Stimulated activated CD4-positive, alpha-beta T cell treated with anti-CD3 and anti-CD28 coated beads, Interleukin-12 subunit alpha, Interleukin-12 subunit beta, amount 100 ng/mL, for 24 hours (primary cell): Measurements from ENCODE around the gene ANKIB1.

Source experiments
- DNase-seq, 2 experiments: peaks; one replicate each; pipeline ENCODE4 v3.0.0-alpha.2; 2020; ENCODE audit warnings: low read depth in 2 of 2

Gene ANKIB1

DNA sequence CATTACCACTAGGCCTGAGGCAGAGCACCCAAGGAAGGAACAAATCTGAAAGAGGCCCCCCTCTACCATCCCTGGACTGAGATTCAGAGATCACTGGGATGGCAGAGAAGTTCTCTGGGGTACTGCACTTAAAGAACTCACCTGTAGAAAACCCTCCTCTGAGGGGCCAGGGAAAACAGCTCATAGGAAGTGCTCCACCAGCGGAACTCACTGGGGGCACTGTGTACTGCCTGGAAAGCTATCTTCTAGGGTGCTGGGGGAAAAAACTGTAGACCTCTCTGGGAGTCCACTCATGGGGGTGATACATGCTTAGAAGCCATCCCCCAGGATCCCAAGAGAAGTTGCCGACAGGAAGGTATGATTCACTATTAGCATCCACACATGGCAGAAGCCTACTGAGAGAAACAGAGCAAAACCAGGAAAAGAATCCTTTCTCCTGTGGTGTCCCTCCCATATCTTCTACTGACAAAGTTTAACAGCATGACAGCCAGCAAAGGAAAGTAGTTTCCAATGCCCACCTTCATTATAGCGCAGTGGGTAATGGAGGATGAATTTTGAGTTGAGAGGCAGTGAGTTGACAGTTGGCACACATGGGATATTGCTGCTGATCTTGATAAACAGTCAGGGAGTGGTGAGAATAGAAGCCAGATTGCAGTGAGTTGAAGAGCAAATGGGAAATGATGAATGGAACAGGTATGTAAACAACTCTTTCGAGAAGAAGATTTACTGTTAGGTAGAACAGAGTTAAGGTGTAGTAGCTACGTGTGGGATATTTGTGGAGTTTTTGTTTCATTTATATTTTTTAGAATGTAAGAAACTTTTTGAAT, 20.9 kb downstream of the ANKIB1 start:
- no peak for DNase-seq

DNA sequence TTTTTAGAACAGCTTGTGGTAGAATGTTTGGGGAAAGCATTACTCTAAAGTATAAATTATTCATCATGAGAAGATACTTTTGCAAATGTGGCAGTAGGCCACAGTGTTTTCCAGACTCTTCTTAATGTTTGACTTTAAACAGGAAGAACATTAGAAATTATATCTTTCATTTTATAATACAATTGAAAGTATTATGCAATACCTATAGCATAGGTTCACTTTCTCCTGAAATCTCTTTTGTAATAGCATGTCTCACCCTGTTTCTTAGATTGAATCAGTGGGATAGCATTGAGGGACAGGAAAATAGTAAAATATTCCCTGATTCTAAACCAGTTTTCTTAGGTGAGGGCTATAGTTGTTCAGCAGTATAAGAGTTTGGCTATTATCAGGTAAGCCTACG, 23.1 kb downstream of the ANKIB1 start:
- no peak for DNase-seq

DNA sequence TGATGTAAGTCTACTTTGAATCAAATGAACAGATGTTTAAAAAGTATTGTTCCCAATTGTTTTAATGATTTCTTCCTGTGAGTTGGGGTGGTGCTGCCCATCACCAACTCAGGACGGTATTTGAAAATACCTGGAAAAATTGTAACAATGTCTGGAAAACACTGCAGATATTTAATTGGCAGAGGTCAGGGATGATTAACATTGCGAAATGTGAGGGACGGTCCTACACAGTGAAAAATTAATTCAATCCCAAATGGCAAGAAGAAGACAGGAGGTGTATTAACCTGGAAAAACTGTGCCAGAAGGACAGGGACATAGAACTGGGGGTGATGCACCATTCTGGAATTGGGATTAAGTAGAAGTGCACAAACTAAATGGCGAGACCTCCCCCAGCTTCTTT, 29.6 kb downstream of the ANKIB1 start:
- DNase-seq: no peak

DNA sequence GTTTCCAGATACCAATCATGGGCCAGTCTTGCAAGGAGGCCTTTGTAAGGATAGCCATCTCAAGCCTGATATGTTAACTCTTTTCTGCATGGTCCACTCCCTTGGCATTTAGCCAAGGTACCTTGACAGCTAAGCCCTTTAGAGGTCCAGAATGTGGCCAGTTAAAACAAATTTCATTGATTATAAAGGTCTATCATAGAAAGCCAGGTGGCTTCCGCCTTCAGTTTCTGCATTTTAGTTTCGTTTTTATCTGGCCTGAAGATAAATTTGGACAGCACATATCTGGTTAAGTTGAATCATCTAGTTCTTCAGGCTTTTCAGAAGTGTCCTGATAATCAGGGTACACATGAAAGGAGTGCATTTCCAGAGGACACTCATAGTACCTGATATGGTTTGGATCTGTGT, 30.7 kb downstream of the ANKIB1 start:
- DNase-seq: no peak

DNA sequence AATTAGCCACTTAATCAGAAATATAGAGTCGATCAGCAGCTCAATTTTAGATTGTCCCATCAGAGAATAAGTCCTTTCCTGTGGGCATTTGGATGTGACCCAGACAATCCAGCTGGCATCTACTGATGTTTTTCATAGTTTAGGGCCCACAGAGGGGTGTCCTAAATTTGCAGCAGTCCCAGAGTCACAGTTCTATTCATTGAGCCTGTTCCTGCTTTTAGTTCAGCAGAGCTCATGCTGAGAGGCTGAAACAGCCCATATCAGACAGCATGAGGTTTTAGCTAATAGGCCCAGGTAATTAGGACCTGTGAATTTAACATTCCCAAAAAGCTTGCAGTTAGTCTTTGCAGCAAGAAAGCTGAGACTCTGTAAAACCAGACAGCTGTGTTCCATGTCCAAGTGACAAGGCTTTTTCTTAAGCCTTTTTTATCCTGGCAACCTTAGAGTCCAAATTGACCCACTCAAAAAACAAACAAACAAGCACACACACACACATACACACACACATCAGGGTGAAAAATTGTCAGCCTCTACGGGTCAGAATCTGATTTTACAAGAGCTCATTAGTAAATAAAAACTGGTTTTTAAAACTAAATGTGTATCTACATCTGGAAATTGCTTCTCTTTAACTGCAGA, 33.7 kb downstream of the ANKIB1 start:
- no peak for DNase-seq

DNA sequence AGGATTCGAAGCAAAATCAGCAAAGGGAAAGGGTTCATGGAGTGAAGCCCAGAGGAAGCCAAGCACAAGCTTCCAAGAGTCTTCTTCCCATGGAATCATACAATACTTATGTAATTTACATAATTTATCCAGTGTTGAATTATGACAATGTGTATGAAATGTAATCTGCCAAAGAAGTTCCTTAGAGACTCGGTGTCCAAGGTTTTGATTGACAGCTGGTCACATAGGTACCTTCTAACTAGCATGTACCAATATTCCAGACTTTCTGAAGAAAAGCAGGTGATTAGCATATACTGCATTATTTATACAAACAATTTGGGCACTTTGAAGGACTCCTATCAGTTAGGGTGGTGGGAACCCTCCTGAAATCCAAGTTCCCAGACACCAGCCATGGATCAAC, 35.3 kb downstream of the ANKIB1 start:
- DNase-seq: no peak

DNA sequence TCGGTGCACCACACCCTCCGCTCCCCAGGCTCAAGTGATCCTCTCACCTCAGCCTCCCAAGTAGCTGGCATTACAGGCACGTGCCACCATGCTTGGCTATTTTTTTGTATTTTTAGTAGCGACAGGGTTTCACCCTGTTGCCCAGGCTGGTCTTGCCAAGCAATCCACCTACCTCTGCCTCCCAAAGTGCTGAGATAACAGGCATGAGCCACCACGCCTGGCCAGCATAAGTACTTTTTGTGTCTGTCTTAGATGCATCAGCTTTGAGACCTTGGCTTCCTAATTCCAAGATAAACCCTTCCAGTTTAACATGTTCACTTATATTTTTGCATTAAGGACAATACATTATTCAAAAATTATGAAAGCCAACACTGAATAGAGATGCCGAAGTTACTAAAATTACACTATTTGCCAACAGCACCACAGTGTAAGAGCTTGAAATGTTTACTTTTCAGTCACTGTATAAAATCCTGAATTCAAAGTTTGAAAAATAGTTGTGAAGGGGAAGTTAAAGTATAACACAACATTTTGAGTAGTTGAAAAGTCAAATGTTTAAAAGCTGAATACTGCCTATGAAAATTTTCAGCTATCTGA, 36.5 kb downstream of the ANKIB1 start:
- no peak for DNase-seq

DNA sequence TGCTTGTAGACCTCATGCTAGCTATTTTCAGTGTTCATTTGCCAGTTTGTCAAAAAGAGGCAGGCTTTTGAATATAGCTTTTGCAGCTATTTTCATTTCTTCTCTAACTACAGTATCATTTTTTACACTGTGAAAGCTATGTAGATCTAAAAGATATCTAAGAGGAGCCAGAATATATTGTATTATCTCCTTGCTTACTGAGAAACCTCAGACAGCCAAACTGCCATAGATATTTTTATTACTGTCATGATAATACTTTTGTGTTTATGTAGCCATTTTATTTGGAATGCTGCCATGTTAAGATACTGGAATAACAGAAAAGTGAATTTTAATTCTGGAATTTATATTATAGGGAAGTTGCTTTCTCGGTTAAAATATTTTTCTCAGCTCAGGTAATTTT, 37.2 kb downstream of the ANKIB1 start:
- no peak for DNase-seq

DNA sequence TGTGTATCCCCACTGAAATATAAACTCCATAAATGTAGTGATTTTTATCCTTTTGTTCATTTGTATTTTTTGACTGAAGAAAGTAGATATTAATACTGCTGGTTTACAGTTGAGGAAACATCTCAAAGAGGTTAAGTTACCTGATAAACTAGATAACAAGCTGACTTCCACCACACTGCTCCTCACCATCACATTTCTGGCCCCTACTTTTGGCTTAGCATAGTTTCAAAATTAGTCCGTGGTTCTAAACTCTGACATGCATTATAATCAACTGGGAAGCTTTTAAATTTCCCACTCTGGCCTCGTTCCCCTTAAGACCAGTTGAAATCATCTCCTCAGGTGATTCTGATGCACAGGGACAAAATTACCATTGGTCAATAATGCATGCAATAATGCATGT, 43.5 kb downstream of the ANKIB1 start:
- no peak for DNase-seq

DNA sequence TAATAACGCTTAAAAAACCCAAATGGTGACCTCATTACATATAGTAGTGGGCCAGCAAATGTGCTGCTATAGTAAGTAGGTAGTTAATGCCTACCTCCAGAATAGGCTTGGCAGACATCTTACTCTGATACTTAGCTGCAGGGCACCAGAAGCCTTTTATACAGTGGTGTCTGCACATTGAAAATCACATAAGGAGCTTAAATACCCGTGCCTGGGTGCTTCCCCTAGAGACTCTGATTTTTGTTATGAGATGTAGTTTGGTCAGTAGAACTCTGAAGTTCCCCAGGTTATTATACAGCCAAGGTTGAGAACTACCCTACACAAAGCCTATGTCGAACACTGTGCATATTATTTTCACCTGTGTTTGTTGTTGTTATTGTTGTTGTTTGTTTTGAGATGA, 47.2 kb downstream of the ANKIB1 start:
- DNase-seq: no peak

DNA sequence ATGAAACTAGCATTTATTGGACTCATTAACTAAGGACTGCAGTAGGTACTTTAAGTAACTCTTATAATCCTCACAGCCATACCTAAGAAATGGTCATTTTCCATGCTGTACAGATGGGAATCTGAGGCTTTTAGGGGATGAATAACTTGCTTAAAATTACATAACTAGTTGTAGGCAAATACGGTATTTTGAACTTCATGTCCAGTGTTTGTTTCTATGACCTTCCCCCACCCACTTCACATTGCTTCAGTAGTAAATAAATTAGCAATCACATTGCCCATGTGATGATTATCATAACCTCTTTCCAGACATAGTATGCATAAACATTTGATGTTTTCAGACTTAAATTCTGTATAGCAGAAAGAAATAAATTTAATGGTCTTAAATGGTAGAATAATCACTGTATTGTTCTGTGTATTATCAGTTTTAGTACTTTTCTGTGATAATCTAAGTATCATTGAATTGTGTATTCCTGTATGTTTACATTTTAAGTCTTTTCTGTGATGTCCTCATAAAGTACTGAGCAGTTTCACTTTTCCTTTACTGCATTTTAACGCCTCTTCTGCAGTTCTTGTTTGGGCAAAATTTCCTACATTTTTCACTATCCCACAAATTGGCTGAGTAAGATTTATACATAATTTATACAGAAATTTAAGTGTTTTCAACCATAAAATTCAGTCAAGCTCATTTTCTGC, 48.3 kb downstream of the ANKIB1 start:
- no peak for DNase-seq

DNA sequence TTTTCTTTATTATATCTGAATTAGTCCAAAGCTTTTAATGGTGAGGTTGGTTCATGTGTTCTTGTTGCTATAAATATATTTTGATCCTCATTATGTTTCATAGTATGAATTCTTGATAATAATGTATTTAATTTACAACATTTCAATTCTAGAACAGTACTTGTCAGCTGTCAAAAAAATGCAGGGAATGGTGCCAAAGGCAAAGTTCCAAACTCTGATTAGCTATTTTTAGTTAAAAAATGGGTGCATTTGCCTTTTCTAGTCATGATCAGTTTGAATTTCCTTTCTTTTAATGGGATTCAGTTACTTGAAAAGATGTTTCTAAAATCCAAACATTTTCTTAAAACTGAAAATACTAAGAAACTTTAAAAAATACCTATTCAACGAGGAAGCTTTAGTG, 49.6 kb downstream of the ANKIB1 start:
- no peak for DNase-seq

DNA sequence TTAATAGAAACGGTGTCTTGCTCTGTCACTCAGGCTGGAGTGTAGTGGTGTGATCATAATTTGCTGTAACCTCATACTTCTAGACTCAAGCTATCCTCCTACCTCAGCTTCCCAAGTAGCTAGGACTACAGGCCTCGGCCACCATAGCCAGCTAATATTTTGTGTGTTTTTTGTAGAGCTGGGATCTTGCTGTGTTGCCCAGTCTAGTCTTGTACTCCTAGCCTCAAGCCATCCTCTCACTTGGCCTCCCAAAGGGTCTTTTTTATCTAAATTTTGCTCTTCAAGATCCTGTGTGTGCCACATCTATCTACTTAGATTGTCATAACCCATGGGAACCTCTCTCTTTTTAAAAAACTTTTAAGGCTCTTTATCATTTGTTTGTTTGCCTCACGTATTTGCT, 50.5 kb downstream of the ANKIB1 start:
- no peak for DNase-seq

DNA sequence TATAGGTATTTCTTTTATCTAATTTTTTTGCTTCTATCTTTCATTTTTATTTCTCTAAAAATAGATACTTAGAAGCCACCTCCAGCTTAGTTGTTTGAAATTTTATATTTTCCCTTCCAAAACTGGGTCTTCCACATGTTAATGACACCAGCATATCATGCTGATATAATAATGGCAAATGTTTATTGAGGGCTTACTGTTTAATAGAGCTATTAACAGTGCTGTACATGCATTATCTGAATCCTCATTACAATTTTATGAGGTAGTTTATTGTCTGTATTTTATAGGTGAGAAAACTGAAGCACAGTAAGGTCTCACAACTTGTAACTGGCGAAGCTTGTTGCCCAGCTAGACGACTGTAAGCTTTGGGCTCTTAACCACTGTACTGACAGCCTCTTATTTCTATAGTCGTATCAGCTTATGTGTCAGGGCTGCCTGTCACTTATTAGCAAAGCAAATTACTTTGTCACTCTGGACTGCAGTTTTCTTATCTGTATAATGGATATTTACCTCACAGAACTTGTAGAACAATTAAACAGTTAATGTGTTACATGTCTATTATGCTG, 51.2 kb downstream of the ANKIB1 start:
- DNase-seq: no peak

DNA sequence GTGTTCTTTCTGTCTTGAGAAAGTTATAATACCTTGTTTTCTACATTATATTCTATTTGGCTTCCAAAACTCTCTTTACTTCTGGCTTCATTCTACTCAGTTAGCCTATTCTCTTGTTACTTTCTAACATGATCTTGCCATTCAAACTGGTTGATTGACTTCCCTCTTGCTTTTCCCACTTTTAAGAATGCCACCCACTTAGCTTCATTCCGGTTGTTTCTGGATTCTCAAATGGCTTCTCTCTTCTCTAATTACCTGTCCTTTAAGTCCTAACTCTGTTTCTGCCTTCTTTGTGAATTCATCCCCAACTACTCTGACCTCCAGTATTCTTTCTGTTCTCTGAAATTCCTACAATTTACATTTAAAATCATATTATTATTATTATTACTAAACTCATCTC, 52.0 kb downstream of the ANKIB1 start:
- no peak for DNase-seq

DNA sequence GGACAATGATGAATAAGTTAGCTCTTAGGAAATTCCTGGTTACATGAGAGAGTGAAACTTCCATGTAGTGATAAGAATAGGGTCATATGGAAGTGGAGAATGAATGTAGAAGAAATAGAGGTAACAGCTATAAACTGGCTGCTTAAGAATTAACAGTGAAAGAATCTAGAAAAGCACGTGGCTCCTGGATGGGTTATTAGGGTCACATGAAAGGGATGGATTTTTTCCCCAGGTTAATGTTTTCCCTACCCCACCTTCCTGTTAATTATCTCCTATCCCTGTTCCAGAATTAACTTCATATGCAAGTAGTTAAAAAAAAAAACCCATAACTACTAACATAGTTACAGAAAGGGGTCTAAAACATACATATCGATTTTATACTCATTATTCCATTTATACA, 58.0 kb downstream of the ANKIB1 start:
- no peak for DNase-seq

DNA sequence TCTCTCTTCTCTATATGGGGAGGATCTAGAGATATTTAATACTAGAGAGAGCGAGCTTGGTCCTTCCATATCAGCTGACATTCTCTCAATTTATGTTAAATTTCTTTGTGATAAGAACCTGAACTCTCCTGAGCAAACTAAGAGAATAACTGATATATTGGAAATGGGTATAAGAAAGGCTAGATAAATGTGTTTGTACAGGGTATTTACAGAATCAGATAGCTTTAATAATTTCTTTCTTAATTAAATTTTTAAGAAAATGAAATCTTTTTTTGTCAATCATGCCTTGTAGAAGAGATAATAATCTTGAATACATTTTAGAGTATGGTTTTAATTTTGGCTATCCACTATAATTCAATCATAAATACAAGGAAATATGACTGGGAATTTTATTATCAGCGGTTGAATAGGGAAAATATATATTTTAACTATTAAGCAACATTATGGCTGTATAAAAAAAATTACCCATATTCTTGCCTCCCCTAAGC, 58.7 kb downstream of the ANKIB1 start:
- no peak for DNase-seq

DNA sequence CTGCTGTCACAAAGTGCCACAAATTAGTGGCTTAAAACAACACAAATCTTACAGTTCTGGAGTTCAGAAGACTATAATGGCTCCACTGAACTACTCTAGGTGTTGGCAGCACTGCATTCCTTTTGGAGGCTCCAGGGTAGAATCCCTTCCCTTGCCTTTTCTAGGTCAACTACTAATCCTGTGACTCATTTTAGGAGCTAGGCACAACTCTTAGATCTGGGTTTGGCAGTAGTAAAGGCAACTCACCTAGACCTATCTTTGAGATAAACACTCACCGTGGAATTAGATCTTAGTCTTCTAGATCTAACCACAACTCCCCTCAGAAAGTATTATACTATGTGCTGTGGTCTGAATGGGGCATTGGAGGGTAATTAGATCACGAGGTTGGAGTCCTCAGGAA, 60.4 kb downstream of the ANKIB1 start:
- DNase-seq: no peak

DNA sequence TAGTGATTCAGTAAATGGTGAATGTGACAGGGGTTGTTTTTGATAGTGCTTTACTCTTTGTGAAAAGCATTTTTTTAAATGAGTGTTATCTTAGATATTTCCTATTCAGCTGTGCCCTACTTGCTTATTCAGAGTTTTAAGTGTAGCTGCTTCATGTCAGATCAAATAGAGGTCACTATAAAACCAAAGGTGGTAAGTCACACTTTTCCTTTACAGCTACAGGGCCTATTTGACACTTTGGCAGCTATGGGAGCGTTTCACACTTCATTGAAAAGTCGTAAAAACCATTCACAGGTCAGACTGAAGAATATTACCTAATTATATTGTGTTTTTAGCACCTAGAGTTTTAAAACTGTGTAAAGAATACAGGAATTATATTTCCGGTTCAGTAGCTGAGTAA, 67.3 kb downstream of the ANKIB1 start:
- no peak for DNase-seq

DNA sequence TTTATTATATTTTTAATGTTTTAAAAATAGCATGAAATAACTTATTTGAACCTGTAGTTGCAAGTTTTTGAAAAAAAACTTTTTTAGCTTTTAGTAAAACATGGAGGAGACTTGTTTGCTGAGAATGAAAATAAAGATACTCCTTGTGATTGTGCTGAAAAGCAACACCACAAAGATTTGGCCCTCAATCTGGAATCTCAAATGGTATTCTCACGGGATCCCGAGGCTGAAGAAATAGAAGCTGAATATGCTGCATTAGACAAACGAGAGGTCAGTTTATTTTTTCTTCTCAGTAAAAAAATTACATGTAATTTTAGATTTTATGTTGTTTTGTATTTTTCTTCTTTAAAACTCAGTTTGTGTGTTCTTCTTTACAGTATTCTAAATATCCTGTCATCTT, 73.5 kb downstream of the ANKIB1 start:
- no peak for DNase-seq

DNA sequence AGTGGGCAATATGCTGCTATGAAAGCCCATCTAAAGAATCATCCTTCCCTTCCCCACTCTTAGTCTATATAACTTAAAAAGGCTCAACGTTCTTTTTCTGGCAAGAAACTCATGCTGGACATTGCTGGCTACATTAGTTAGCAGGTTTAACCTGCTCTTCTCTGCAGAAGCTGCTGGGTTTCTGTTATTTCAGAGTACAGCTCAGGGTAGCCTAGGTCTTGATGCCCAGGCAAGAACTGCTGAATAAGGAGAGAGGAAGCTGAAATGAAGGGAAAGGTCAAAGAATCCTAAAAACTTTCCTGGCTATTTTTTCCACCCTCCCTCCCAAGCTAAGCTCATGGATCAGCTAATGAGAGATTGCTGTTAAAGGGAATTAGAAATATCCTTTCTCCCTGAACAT, 79.4 kb downstream of the ANKIB1 start:
- no peak for DNase-seq

DNA sequence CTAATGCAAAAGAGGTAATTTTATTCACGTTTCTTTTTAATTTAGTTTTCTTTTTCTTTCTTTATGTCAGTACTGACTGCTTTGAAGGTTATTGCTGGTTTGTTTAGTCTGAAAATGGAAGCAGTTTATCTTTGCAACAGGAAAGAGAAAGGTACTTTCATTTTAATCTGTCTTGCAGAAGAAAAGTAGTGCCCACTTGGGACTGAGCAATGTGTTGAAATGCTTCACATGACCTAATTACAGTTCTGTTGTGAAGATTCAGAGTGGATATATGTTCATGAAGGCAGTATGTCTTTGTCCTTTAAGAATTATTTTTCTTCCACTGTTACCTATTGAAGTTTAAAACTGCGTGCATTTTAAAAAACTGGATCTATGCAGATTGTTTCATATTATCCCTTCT, 80.1 kb downstream of the ANKIB1 start:
- DNase-seq: no peak
